Measurements from ENCODE around the gene MGAT3.
"Not testable (repeated sequence)": the region's sequence is repeated elsewhere in the genome, so short reads cannot be mapped to it uniquely, and the experiment has no call there.

The MGAT3 gene

GRCh38 chr22:39494471-39495120, 37.8 kb downstream of the MGAT3 start:
- DNase-seq, result no peak

GRCh38 chr22:39496131-39496838, 39.5 kb downstream of the MGAT3 start:
- peak; percentile 71 for DNase-seq

- DNase-seq, result no peak
These were observed 40.6 kb downstream of the MGAT3 start for GRCh38 chr22:39497429-39497828.

- DNase-seq, result no peak
These were observed 41.6 kb downstream of the MGAT3 start for GRCh38 chr22:39498368-39498767.

GRCh38 chr22:39498802-39499201, 42.0 kb downstream of the MGAT3 start:
- DNase-seq, result no peak

GRCh38 chr22:39500101-39500500, 43.3 kb downstream of the MGAT3 start:
- DNase-seq, result no peak

GRCh38 chr22:39501644-39502108, 44.9 kb downstream of the MGAT3 start:
- no peak for DNase-seq

- DNase-seq, result peak; percentile 98
These were observed 45.4 kb downstream of the MGAT3 start, which contains the start of gene MIEF1 for GRCh38 chr22:39502109-39502788. Gene MIEF1 (plus strand): TSS chr22:39502290. CDS start chr22:39511295, 9,005 bp downstream.

GRCh38 chr22:39502789-39503409, 46.1 kb downstream of the MGAT3 start:
- DNase-seq, result no peak

GRCh38 chr22:39503630-39504029, 46.8 kb downstream of the MGAT3 start:
- no peak for DNase-seq

- DNase-seq, result no peak
These were observed 47.3 kb downstream of the MGAT3 start for GRCh38 chr22:39504071-39504470.

- DNase-seq, result not testable (repeated sequence)
These were observed 50.2 kb downstream of the MGAT3 start for GRCh38 chr22:39507021-39507420.

GRCh38 chr22:39508393-39508792, 51.6 kb downstream of the MGAT3 start:
- no peak for DNase-seq

GRCh38 chr22:39510529-39511149, 53.8 kb downstream of the MGAT3 start:
- no peak for DNase-seq

GRCh38 chr22:39511226-39511625, 54.4 kb downstream of the MGAT3 start:
- no peak for DNase-seq

GRCh38 chr22:39512026-39512425, 55.2 kb downstream of the MGAT3 start:
- no peak for DNase-seq

- no peak for DNase-seq
These were observed 57.0 kb downstream of the MGAT3 start for GRCh38 chr22:39513791-39514190.

- DNase-seq, result no peak
These were observed 57.7 kb downstream of the MGAT3 start for GRCh38 chr22:39514373-39514973.

GRCh38 chr22:39515266-39516050, 58.6 kb downstream of the MGAT3 start:
- DNase-seq, result no peak

- DNase-seq, result no peak
These were observed 60.7 kb downstream of the MGAT3 start for GRCh38 chr22:39517470-39517869.

GRCh38 chr22:39518144-39518786, 61.5 kb downstream of the MGAT3 start:
- no peak for DNase-seq

Measured in left hindlimb (tissue), 1 donor.